K562 (cell line): ENCODE data around the gene LAMA2.

Experiments
- GTF2E2 ChIP-seq: fragments of 200-800 bp; sonication (Bioruptor generic); IDR thresholded peaks from 2 replicates; pipeline ENCODE4 v1.6.1; 2016; ENCODE audit warnings: missing genetic modification characterization, missing compliant biosample characterization
- HCFC1 ChIP-seq: IDR thresholded peaks from 2 replicates; pipeline ENCODE4 v1.6.1; 2012; ENCODE audit warnings: low read depth, low read length, improper control_type of control experiment
- ILK ChIP-seq: fragments of 450-650 bp; IDR thresholded peaks from 2 replicates; pipeline ENCODE4 v1.6.1; 2016; ENCODE audit warnings: missing genetic modification characterization, low read depth, mild to moderate bottlenecking, missing compliant biosample characterization, moderate library complexity, borderline replicate concordance
- POLR2G ChIP-seq: fragments of 200-400 bp; formaldehyde crosslinking; IDR thresholded peaks from 2 replicates; pipeline ENCODE4 v1.6.1; 2017; ENCODE audit warnings: low read depth, mild to moderate bottlenecking, antibody characterized with exemption, low read length, moderate library complexity
- SPI1 ChIP-seq: IDR thresholded peaks from 2 replicates; pipeline ENCODE4 v1.6.1; 2011; ENCODE audit warnings: low read depth, low read length, control low read depth, borderline replicate concordance
- ZBTB7A ChIP-seq: IDR thresholded peaks from 2 replicates; pipeline ENCODE4 v1.6.1; 2011; ENCODE audit warnings: low read depth, mild to moderate bottlenecking, low read length, moderate library complexity, borderline replicate concordance; ENCODE audit not compliant: control insufficient read depth
- TF ChIP-seq, protein P1 (sequence below): fragments of 250-450 bp; sonication (Bioruptor Pico); IDR thresholded peaks from 2 replicates; pipeline ENCODE4 v1.5.0; 2022; ENCODE audit warnings: mild to moderate bottlenecking
- TF ChIP-seq, protein P2 (sequence below): sonication (generic); formaldehyde crosslinking; IDR thresholded peaks from 2 replicates; pipeline ENCODE4 v1.8.0; 2022; ENCODE audit warnings: mild to moderate bottlenecking, missing genetic modification reagents, borderline replicate concordance

DNA sequence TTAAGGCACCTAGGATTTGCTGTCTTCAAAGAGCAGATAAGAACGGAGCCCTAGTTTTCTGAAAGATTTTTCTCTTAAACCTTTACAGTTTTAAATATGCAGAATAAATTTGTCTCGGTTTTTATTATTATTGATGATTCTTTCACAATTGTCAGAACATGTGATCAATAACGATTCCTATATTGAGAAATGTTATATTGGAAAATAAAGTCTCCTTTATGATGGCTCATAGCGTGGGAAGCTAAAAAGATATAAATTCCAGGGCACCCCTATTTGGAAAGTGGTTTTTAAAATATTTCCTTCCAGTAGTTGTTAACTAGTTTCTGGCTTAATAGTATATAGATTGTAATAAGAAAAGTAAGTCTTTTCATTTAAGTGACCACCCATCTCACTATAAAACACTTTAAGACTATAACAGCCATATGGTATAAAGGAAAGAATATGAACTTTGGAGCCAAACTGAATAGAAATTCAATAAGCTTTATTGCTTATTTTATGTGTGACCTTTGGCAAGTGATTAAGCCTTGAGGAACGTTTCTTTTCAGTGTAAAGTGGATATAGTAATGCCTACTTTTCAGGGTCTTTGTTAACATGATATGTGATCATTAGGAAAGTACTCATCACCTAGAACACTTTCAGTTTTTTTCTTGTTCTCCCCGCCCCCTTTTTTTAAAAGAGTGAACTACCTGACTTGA lies 369.6 kb downstream of the LAMA2 start:
- TF ChIP-seq ZBTB7A = no peak
- no peak for TF ChIP-seq POLR2G
- TF ChIP-seq ILK (tag) = no peak
- no peak for TF ChIP-seq GTF2E2 (tag)
- TF ChIP-seq, protein P1, sequence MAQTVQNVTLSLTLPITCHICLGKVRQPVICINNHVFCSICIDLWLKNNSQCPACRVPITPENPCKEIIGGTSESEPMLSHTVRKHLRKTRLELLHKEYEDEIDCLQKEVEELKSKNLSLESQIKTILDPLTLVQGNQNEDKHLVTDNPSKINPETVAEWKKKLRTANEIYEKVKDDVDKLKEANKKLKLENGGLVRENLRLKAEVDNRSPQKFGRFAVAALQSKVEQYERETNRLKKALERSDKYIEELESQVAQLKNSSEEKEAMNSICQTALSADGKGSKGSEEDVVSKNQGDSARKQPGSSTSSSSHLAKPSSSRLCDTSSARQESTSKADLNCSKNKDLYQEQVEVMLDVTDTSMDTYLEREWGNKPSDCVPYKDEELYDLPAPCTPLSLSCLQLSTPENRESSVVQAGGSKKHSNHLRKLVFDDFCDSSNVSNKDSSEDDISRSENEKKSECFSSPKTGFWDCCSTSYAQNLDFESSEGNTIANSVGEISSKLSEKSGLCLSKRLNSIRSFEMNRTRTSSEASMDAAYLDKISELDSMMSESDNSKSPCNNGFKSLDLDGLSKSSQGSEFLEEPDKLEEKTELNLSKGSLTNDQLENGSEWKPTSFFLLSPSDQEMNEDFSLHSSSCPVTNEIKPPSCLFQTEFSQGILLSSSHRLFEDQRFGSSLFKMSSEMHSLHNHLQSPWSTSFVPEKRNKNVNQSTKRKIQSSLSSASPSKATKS (CRISPR knock-in tag) = no peak
- TF ChIP-seq, protein P2, sequence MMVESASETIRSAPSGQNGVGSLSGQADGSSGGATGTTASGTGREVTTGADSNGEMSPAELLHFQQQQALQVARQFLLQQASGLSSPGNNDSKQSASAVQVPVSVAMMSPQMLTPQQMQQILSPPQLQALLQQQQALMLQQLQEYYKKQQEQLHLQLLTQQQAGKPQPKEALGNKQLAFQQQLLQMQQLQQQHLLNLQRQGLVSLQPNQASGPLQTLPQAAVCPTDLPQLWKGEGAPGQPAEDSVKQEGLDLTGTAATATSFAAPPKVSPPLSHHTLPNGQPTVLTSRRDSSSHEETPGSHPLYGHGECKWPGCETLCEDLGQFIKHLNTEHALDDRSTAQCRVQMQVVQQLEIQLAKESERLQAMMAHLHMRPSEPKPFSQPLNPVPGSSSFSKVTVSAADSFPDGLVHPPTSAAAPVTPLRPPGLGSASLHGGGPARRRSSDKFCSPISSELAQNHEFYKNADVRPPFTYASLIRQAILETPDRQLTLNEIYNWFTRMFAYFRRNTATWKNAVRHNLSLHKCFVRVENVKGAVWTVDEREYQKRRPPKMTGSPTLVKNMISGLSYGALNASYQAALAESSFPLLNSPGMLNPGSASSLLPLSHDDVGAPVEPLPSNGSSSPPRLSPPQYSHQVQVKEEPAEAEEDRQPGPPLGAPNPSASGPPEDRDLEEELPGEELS = no peak
- no peak for TF ChIP-seq SPI1
- no peak for TF ChIP-seq HCFC1
